ENCODE data around the gene KLHL34.

- TF ChIP-seq CTCF (IDR thresholded peaks at IDR 0.05), result no peak
- TF ChIP-seq EP300 (IDR thresholded peaks at IDR 0.05; ENCODE audit: low read depth), result no peak
- no peak for TF ChIP-seq POLR2A (IDR thresholded peaks at IDR 0.05)
Measured at GRCh38 chrX:21639775-21640174, 18.4 kb downstream of the KLHL34 start.
